Body of pancreas (tissue), 4 donors: ENCODE data around the gene SLC29A3. TPM values are rescaled to one million over a fixed set of nuclear protein-coding genes. Genes with fewer than 3 reads are reported as not detected.

Source experiments
- ATAC-seq: fragments of 150-250 bp; one replicate; pipeline ENCODE4 v1.9.1; 2016
- DNase-seq, 4 donors: peaks; one replicate each; pipeline ENCODE4 v3.0.0-alpha.2; 2019
- H3K27ac ChIP-seq, 4 donors: fragments of 200-600 bp; sonication (generic); 1 replicate in 3 of 4; 2 replicates in 1 of 4; pipeline versions ENCODE4 v1.5.1 to v1.6.1; 2016 to 2019; ENCODE audit warnings: mild to moderate bottlenecking in 1 of 4, mixed read lengths in 1 of 4, moderate library complexity in 1 of 4
- H3K27me3 ChIP-seq, 2 donors: fragments of 200-600 bp; sonication (generic); one replicate each; pipeline ENCODE4 v1.6.0; 2016; ENCODE audit warnings: mild to moderate bottlenecking in 1 of 2
- H3K36me3 ChIP-seq, 2 donors: fragments of 200-600 bp; sonication (generic); replicated peaks in 1 of 2; 2 replicates each; pipeline ENCODE4 v1.5.1; 2016; ENCODE audit warnings: low read depth in 2 of 2; ENCODE audit not compliant: insufficient read depth in 1 of 2
- H3K4me1 ChIP-seq: fragments of 200-600 bp; sonication (generic); one replicate; pipeline ENCODE4 v1.6.0; 2016
- H3K4me3 ChIP-seq, 2 donors: fragments of 200-600 bp; sonication (generic); 1 replicate in 1 of 2; 2 replicates in 1 of 2; pipeline ENCODE4 v1.5.1; 2016 to 2019
- H3K9me3 ChIP-seq, 3 donors: fragments of 200-600 bp; sonication (generic); 1 replicate in 2 of 3; 2 replicates in 1 of 3; pipeline ENCODE4 v1.5.1; 2016
- CTCF ChIP-seq, 7 experiments: fragments of 450-650 bp in 4 of 7; fragments of 200-600 bp in 3 of 7; sonication (generic) in 3 of 7; IDR thresholded peaks; one replicate each; pipeline ENCODE4 v1.5.1; 2016 to 2019; ENCODE audit warnings: antibody characterized with exemption in 7 of 7
- POLR2A ChIP-seq, 3 donors: fragments of 450-650 bp; IDR thresholded peaks; one replicate each; pipeline ENCODE4 v1.6.1; 2016; ENCODE audit warnings: antibody characterized with exemption in 3 of 3, mild to moderate bottlenecking in 2 of 3
- WGBS, 2 donors: methylation state at CpG; one replicate each; pipeline ENCODE4 v1.1.5; 2017; 5-methylcytosine and 5-hydroxymethylcytosine counted together
- intact Hi-C: fragments of 100-400 bp; cut with DNase I; formaldehyde crosslinking; loops from one replicate; pipeline ENCODE4 v1.15.1; 2023
- total RNA-seq, 2 donors: library from RNA; depleted of rRNA; stranded (reverse); fragments of >200 nt; gene quantifications; one replicate each; pipeline ENCODE4 v1.1.0, GENCODE V29; 2016

SLC29A3 gene
- total RNA-seq, 2 donors from 2014 or later, result 0.99 to 5.2 TPM

GRCh38 chr10:71360735-71361134 is 41.7 kb downstream of the SLC29A3 start:
- H3K4me1 ChIP-seq, result no peaks in the 10 kb centered on the region
- peaks cover 0 to 3% of the 10 kb centered on the region in 2 donors for H3K36me3 ChIP-seq
- no peaks in the 10 kb centered on the region for H3K9me3 ChIP-seq
- no peak overlapping the region for H3K4me3 ChIP-seq
- WGBS, 2 donors, result 69 to 93% methylated on average over 2 of the region's 2 CpGs
- intact Hi-C loops, result no loop called here
- DNase-seq (no peak), ATAC-seq (no peak)
- no peaks in the 10 kb centered on the region for H3K27me3 ChIP-seq
- H3K27ac ChIP-seq, result no peak overlapping the region
- no peak for TF ChIP-seq CTCF (IDR thresholded peaks at IDR 0.05)
- TF ChIP-seq POLR2A (IDR thresholded peaks at IDR 0.05), result no peak

GRCh38 chr10:71361581-71361980 is 42.5 kb downstream of the SLC29A3 start:
- Histone ChIP-seq H3K9me3 (no peaks in the 10 kb centered on the region), H3K4me1 (no peaks in the 10 kb centered on the region), H3K36me3 (no peaks in the 10 kb centered on the region), H3K27me3 (no peaks in the 10 kb centered on the region), H3K27ac (no peak overlapping the region), H3K4me3 (no peak overlapping the region)
- no peak for DNase-seq
- no peak for ATAC-seq
- intact Hi-C loops, result no loop called here
- 88 to 94% methylated on average over 7 of the region's 7 CpGs for WGBS, 2 donors
- TF ChIP-seq CTCF (IDR thresholded peaks at IDR 0.05) (no peak), POLR2A (IDR thresholded peaks at IDR 0.05) (no peak)

- no peak overlapping the region for H3K27ac ChIP-seq
- ATAC-seq (no peak), DNase-seq (no peak)
- 91 to 93% methylated on average over 14 to 16 of the region's 16 CpGs for WGBS, 2 donors
- H3K4me1 ChIP-seq, result no peaks in the 10 kb centered on the region
- no peaks in the 10 kb centered on the region for H3K27me3 ChIP-seq
- intact Hi-C loops, result no loop called here
- TF ChIP-seq POLR2A (IDR thresholded peaks at IDR 0.05) (no peak), CTCF (IDR thresholded peaks at IDR 0.05) (no peak)
- no peaks in the 10 kb centered on the region for H3K36me3 ChIP-seq
- H3K9me3 ChIP-seq, result no peaks in the 10 kb centered on the region
- H3K4me3 ChIP-seq, result no peak overlapping the region
Measured at GRCh38 chr10:71362141-71362540, 43.1 kb downstream of the SLC29A3 start.

- no peaks in the 10 kb centered on the region for H3K9me3 ChIP-seq
- no peaks in the 10 kb centered on the region for H3K36me3 ChIP-seq
- H3K27ac ChIP-seq, result no peak overlapping the region
- no peaks in the 10 kb centered on the region for H3K27me3 ChIP-seq
- no peaks in the 10 kb centered on the region for H3K4me1 ChIP-seq
- ATAC-seq (no peak), DNase-seq (no peak)
- intact Hi-C loops, result no loop called here
- H3K4me3 ChIP-seq, result no peak overlapping the region
- TF ChIP-seq CTCF (IDR thresholded peaks at IDR 0.05) (no peak), POLR2A (IDR thresholded peaks at IDR 0.05) (no peak)
Measured at GRCh38 chr10:71363936-71364335, 44.9 kb downstream of the SLC29A3 start.

GRCh38 chr10:71365366-71365765 is 46.3 kb downstream of the SLC29A3 start:
- H3K9me3 ChIP-seq, result no peaks in the 10 kb centered on the region
- H3K4me1 ChIP-seq, result no peaks in the 10 kb centered on the region
- intact Hi-C loops, result no loop called here
- no peak overlapping the region for H3K4me3 ChIP-seq
- ATAC-seq (no peak), DNase-seq (no peak)
- TF ChIP-seq CTCF (IDR thresholded peaks at IDR 0.05), result no peak
- TF ChIP-seq POLR2A (IDR thresholded peaks at IDR 0.05), result no peak
- no peaks in the 10 kb centered on the region for H3K36me3 ChIP-seq
- no peaks in the 10 kb centered on the region for H3K27me3 ChIP-seq
- 92 to 98% methylated on average over 6 of the region's 6 CpGs for WGBS, 2 donors
- H3K27ac ChIP-seq, result no peak overlapping the region
